Mammary epithelial cell (primary cell): Measurements from ENCODE around the gene SCNN1G.

Experiments
- EZH2 ChIP-seq: IDR thresholded peaks from 2 replicates; pipeline ENCODE4 v1.6.1; 2012; ENCODE audit warnings: low read length, inconsistent platforms, borderline replicate concordance
- TF ChIP-seq, protein P1 (sequence below), 2 donors: IDR thresholded peaks in 1 of 2; conservative IDR thresholded peaks in 1 of 2; 2 replicates each; pipeline ENCODE4 v1.5.1; 2011 to 2012; ENCODE audit warnings: inconsistent platforms in 2 of 2, low read length in 2 of 2, mild to moderate bottlenecking in 2 of 2, control low read depth in 1 of 2, low read depth in 1 of 2; ENCODE audit not compliant: insufficient read depth in 1 of 2; ENCODE audit errors: extremely low read depth in 1 of 2

DNA sequence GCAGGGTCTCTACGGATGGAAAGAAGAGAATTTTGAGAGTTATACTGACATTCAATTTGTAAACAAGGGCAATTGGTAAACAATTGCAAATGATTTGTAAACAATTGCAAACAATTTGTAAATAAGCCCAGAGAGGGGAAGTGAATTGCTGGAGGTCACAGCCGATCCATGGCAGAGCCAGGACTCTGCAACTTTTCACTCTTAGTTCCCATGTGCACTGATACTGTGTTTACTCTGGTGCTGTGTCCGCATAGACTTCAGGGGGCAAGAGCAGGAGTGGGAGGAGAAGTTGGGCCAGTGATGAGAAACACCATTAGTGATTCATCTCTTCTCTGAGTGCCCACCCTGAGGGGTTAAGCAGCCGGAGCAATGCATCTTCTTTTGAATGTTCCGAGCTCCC is 14.0 kb downstream of the SCNN1G start:
- no peak for TF ChIP-seq EZH2
- TF ChIP-seq, protein P1, sequence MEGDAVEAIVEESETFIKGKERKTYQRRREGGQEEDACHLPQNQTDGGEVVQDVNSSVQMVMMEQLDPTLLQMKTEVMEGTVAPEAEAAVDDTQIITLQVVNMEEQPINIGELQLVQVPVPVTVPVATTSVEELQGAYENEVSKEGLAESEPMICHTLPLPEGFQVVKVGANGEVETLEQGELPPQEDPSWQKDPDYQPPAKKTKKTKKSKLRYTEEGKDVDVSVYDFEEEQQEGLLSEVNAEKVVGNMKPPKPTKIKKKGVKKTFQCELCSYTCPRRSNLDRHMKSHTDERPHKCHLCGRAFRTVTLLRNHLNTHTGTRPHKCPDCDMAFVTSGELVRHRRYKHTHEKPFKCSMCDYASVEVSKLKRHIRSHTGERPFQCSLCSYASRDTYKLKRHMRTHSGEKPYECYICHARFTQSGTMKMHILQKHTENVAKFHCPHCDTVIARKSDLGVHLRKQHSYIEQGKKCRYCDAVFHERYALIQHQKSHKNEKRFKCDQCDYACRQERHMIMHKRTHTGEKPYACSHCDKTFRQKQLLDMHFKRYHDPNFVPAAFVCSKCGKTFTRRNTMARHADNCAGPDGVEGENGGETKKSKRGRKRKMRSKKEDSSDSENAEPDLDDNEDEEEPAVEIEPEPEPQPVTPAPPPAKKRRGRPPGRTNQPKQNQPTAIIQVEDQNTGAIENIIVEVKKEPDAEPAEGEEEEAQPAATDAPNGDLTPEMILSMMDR (conservative IDR thresholded peaks at IDR 0.05 in 1 of 2, IDR thresholded peaks at IDR 0.05 in 1 of 2; ENCODE audit: extremely low read depth in 1 of 2, insufficient read depth in 1 of 2, low read depth in 1 of 2, low read length in 2 of 2), result no peak
